Measurements from ENCODE around the gene NRXN3. TPM values are rescaled to one million over a fixed set of nuclear protein-coding genes. Genes with fewer than 3 reads are reported as not detected.

The NRXN3 gene
- total and polyA plus RNA-seq, 2 of the 13 experiments (the other 11 are each of a cell fraction or from before 2014, with no cell fraction given), result 0.03 TPM; not detected in 1

DNA sequence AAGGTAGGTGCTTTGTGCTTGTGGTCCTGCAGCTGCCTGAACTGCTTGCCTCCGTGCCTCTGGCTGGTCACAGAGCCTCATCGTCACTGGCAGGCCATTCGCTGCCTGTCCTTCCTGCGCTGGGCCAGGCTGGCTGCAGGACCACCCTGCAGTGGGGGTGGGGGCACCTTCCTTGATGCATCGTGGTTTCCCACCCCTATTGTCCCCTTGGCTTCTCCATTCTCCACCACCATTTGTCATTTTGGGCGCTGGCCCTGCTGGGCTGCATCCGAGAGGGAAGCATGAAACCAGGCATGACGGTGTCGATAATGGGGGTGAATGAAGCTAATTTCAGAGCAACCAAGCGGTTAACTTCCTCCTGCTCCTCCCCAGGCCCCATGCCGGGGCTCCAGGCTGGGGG is 127.7 kb downstream of the NRXN3 start:
- ChIA-PET CTCF (ENCODE audit: low intra/inter-chr PET ratio, low total read pairs) (no interaction called here), POLR2A (no interaction called here)
- WGBS (ENCODE audit: low lambda C conversion rate), result 16% methylated on average over 11 of the region's 11 CpGs
- in situ Hi-C loops (cut with HindIII; ENCODE audit: extremely low pct_ligation_motif_present, low pct_unique_long_range_greater_than_20kb) (no loop called here), intact Hi-C loops (cut with micrococcal nuclease; ENCODE audit: unreplicated experiment) (no loop called here)
- no peak overlapping the region for H3K27ac ChIP-seq (ENCODE audit: extremely low read length, insufficient read depth, low read length)
- no peak overlapping the region for H2AFZ ChIP-seq (ENCODE audit: low read length)
- FAIRE-seq (no peak), DNase-seq (ENCODE audit: low spot score) (no peak), ATAC-seq (no peak)
- no peaks in the 10 kb centered on the region for H3K9me3 ChIP-seq (ENCODE audit: low read length)
- BruUV-seq (replicated peaks), result no TSS peak
- H3K4me3 ChIP-seq (replicated peaks in 1 of 3; ENCODE audit: insufficient read depth in 1 of 3, low read depth in 2 of 3, low read length in 3 of 3), result no peak overlapping the region
- H3K27me3 ChIP-seq (ENCODE audit: control insufficient read depth in 1 of 2, insufficient read depth in 2 of 2, low read length in 2 of 2), result 0 out of 5 replicates have a peak, but pooled peaks cover 0 to 3% of the 10 kb centered on the region in 2 experiments
- no peaks in the 10 kb centered on the region for H3K4me1 ChIP-seq (ENCODE audit: insufficient read depth, low read length)
- H4K20me1 ChIP-seq (ENCODE audit: insufficient read depth, low read length), result no peaks in the 10 kb centered on the region
- no peak overlapping the region for H3K4me2 ChIP-seq (ENCODE audit: low read depth, low read length)
- TF ChIP-seq, protein P1, sequence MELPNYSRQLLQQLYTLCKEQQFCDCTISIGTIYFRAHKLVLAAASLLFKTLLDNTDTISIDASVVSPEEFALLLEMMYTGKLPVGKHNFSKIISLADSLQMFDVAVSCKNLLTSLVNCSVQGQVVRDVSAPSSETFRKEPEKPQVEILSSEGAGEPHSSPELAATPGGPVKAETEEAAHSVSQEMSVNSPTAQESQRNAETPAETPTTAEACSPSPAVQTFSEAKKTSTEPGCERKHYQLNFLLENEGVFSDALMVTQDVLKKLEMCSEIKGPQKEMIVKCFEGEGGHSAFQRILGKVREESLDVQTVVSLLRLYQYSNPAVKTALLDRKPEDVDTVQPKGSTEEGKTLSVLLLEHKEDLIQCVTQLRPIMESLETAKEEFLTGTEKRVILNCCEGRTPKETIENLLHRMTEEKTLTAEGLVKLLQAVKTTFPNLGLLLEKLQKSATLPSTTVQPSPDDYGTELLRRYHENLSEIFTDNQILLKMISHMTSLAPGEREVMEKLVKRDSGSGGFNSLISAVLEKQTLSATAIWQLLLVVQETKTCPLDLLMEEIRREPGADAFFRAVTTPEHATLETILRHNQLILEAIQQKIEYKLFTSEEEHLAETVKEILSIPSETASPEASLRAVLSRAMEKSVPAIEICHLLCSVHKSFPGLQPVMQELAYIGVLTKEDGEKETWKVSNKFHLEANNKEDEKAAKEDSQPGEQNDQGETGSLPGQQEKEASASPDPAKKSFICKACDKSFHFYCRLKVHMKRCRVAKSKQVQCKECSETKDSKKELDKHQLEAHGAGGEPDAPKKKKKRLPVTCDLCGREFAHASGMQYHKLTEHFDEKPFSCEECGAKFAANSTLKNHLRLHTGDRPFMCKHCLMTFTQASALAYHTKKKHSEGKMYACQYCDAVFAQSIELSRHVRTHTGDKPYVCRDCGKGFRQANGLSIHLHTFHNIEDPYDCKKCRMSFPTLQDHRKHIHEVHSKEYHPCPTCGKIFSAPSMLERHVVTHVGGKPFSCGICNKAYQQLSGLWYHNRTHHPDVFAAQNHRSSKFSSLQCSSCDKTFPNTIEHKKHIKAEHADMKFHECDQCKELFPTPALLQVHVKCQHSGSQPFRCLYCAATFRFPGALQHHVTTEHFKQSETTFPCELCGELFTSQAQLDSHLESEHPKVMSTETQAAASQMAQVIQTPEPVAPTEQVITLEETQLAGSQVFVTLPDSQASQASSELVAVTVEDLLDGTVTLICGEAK (IDR thresholded peaks at IDR 0.05), result no peak
- TF ChIP-seq, protein P1 (CRISPR knock-in tag; IDR thresholded peaks at IDR 0.05), result no peak
- TF ChIP-seq, protein P2, sequence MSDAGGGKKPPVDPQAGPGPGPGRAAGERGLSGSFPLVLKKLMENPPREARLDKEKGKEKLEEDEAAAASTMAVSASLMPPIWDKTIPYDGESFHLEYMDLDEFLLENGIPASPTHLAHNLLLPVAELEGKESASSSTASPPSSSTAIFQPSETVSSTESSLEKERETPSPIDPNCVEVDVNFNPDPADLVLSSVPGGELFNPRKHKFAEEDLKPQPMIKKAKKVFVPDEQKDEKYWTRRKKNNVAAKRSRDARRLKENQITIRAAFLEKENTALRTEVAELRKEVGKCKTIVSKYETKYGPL (CRISPR knock-in tag; IDR thresholded peaks at IDR 0.05), result no peak
- TF ChIP-seq, protein P3, sequence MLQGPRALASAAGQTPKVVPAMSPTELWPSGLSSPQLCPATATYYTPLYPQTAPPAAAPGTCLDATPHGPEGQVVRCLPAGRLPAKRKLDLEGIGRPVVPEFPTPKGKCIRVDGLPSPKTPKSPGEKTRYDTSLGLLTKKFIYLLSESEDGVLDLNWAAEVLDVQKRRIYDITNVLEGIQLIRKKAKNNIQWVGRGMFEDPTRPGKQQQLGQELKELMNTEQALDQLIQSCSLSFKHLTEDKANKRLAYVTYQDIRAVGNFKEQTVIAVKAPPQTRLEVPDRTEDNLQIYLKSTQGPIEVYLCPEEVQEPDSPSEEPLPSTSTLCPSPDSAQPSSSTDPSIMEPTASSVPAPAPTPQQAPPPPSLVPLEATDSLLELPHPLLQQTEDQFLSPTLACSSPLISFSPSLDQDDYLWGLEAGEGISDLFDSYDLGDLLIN (CRISPR knock-in tag; IDR thresholded peaks at IDR 0.05; ENCODE audit: borderline replicate concordance), result no peak
- TF ChIP-seq, protein P4, sequence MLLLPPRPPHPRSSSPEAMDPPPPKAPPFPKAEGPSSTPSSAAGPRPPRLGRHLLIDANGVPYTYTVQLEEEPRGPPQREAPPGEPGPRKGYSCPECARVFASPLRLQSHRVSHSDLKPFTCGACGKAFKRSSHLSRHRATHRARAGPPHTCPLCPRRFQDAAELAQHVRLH (CRISPR knock-in tag; IDR thresholded peaks at IDR 0.05; ENCODE audit: borderline replicate concordance, low read depth), result no peak
- no peak for TF ChIP-seq RAD51 (IDR thresholded peaks at IDR 0.05; ENCODE audit: borderline replicate concordance)
- no peak for TF ChIP-seq RCOR2 (CRISPR knock-in tag; IDR thresholded peaks at IDR 0.05)
- TF ChIP-seq, protein P5, sequence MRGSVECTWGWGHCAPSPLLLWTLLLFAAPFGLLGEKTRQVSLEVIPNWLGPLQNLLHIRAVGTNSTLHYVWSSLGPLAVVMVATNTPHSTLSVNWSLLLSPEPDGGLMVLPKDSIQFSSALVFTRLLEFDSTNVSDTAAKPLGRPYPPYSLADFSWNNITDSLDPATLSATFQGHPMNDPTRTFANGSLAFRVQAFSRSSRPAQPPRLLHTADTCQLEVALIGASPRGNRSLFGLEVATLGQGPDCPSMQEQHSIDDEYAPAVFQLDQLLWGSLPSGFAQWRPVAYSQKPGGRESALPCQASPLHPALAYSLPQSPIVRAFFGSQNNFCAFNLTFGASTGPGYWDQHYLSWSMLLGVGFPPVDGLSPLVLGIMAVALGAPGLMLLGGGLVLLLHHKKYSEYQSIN (CRISPR knock-in tag; IDR thresholded peaks at IDR 0.05; ENCODE audit: borderline replicate concordance), result no peak
- TF ChIP-seq, protein P6, sequence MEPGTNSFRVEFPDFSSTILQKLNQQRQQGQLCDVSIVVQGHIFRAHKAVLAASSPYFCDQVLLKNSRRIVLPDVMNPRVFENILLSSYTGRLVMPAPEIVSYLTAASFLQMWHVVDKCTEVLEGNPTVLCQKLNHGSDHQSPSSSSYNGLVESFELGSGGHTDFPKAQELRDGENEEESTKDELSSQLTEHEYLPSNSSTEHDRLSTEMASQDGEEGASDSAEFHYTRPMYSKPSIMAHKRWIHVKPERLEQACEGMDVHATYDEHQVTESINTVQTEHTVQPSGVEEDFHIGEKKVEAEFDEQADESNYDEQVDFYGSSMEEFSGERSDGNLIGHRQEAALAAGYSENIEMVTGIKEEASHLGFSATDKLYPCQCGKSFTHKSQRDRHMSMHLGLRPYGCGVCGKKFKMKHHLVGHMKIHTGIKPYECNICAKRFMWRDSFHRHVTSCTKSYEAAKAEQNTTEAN (CRISPR knock-in tag; conservative IDR thresholded peaks at IDR 0.05), result no peak
- TF ChIP-seq ZNF44 (CRISPR knock-in tag; IDR thresholded peaks at IDR 0.05), result no peak
- no peak for TF ChIP-seq ZNF17 (CRISPR knock-in tag; IDR thresholded peaks at IDR 0.05)
- no peak overlapping the region for H3K9ac ChIP-seq (ENCODE audit: insufficient read depth, low read depth, low read length)
- no peaks in the 10 kb centered on the region for H3K36me3 ChIP-seq (replicated peaks in 1 of 2; ENCODE audit: control insufficient read depth in 1 of 2, insufficient read depth in 2 of 2, low read length in 2 of 2)
- H3K79me2 ChIP-seq (ENCODE audit: insufficient read depth, low read length), result no peaks in the 10 kb centered on the region

Measured in HepG2 (cell line).